Upper lobe of left lung (tissue), 6 donors: ENCODE measurements around the gene MEG3. TPM values are rescaled to one million over a fixed set of nuclear protein-coding genes. Genes with fewer than 3 reads are reported as not detected.

ENCODE experiments used
- ATAC-seq, 2 donors: fragments of 200-7000 bp; cut with Tn5 transposase; one replicate each; pipeline ENCODE4 v1.9.1; 2022; ENCODE audit warnings: mild to moderate bottlenecking in 2 of 2, moderate library complexity in 2 of 2; ENCODE audit not compliant: low FRiP score in 2 of 2
- DNase-seq, 2 donors: peaks; one replicate each; pipeline ENCODE4 v3.0.0-alpha.2; 2019 to 2020
- H3K27ac ChIP-seq, 4 donors: fragments of 200-600 bp; sonication (generic); one replicate each; pipeline ENCODE4 v1.5.1; 2016 to 2019
- H3K27me3 ChIP-seq, 4 donors: fragments of 200-600 bp; sonication (generic); one replicate each; pipeline ENCODE4 v1.5.1; 2017 to 2019
- H3K36me3 ChIP-seq, 4 donors: fragments of 200-600 bp; sonication (generic); one replicate each; pipeline ENCODE4 v1.5.1; 2016 to 2019
- H3K4me1 ChIP-seq, 4 donors: fragments of 200-600 bp; sonication (generic); one replicate each; pipeline ENCODE4 v1.5.1; 2018 to 2019
- H3K4me3 ChIP-seq, 4 donors: fragments of 200-600 bp; sonication (generic); one replicate each; pipeline ENCODE4 v1.5.1; 2017 to 2019; ENCODE audit warnings: mild to moderate bottlenecking in 2 of 4, moderate library complexity in 1 of 4
- H3K9me3 ChIP-seq, 4 donors: fragments of 200-600 bp; sonication (generic); one replicate each; pipeline ENCODE4 v1.5.1; 2018 to 2019
- CTCF ChIP-seq, 6 experiments: fragments of 450-650 bp in 4 of 6; fragments of 200-600 bp in 2 of 6; sonication (generic) in 2 of 6; IDR thresholded peaks; one replicate each; pipeline ENCODE4 v1.5.1; 2016 to 2019; ENCODE audit warnings: antibody characterized with exemption in 6 of 6
- EP300 ChIP-seq, 4 donors: sonication (generic); formaldehyde crosslinking; IDR thresholded peaks; one replicate each; pipeline ENCODE4 v1.5.1; 2017; ENCODE audit warnings: antibody characterized with exemption in 4 of 4, control low read depth in 2 of 4
- POLR2A ChIP-seq, 4 donors: fragments of 450-650 bp; IDR thresholded peaks; one replicate each; pipeline ENCODE4 v1.5.1; 2016 to 2017; ENCODE audit warnings: antibody characterized with exemption in 4 of 4, mild to moderate bottlenecking in 2 of 4
- POLR2AphosphoS5 ChIP-seq, 2 donors: sonication (generic); formaldehyde crosslinking; IDR thresholded peaks; one replicate each; pipeline ENCODE4 v1.5.1; 2017; ENCODE audit warnings: antibody characterized with exemption in 2 of 2
- WGBS, 2 donors: methylation state at CpG; one replicate each; pipeline ENCODE4 v1.1.5; 2017 to 2018; 5-methylcytosine and 5-hydroxymethylcytosine counted together
- total RNA-seq, 6 donors: library from RNA; depleted of rRNA in 4 of 6; stranded (reverse); fragments of >200 nt in 4 of 6; gene quantifications; one replicate each; pipeline versions ENCODE4 v1.1.0 to v1.2.1, GENCODE V29; 2016 to 2021
- donor health status: DM: no; HTN: no; CAD: no; lungs with moderate emphysema.
- donor health status: DM: no; HTN: yes; CAD: no; lungs with severe emphysema.

MEG3 gene
- total RNA-seq, 6 donors from 2014 or later: 3.9 to 39.8 (median 17.5) TPM

GRCh38 chr14:100903672-100904185 is 77.8 kb downstream of the MEG3 start, which contains the start of gene RTL1:
Gene RTL1, minus strand, starts transcription at chr14:100903722. Its CDS starts 18,934 bp downstream, at chr14:100884788.
- no peak for DNase-seq
- H3K4me3 ChIP-seq: no peak within 1 kb of the TSS
- ATAC-seq: no peak
- peaks cover 0 to 20% (median 4%) of the 10 kb centered on the region in 4 donors for H3K27me3 ChIP-seq
- peaks cover 10 to 22% (median 11%) of the 10 kb centered on the region in 4 donors for H3K4me1 ChIP-seq
- no peaks in the 10 kb centered on the region for H3K9me3 ChIP-seq
- TF ChIP-seq CTCF (IDR thresholded peaks at IDR 0.05) (no peak), EP300 (IDR thresholded peaks at IDR 0.05) (no peak), POLR2A (IDR thresholded peaks at IDR 0.05) (no peak), POLR2AphosphoS5 (IDR thresholded peaks at IDR 0.05) (no peak)
- WGBS, 2 donors: 74 to 76% methylated on average over 12 of the region's 12 CpGs
- no peak within 1 kb of the TSS for H3K27ac ChIP-seq
- no peaks in the 10 kb centered on the region for H3K36me3 ChIP-seq

GRCh38 chr14:100904307-100905087 is 78.6 kb downstream of the MEG3 start:
- no peaks in the 10 kb centered on the region for H3K36me3 ChIP-seq
- H3K4me3 ChIP-seq: no peak overlapping the region
- TF ChIP-seq POLR2AphosphoS5 (IDR thresholded peaks at IDR 0.05): no peak
- TF ChIP-seq EP300 (IDR thresholded peaks at IDR 0.05): no peak
- TF ChIP-seq CTCF (IDR thresholded peaks at IDR 0.05): no peak
- TF ChIP-seq POLR2A (IDR thresholded peaks at IDR 0.05): no peak
- H3K4me1 ChIP-seq: peaks cover 6 to 15% (median 11%) of the 10 kb centered on the region in 4 donors
- H3K27me3 ChIP-seq: peaks cover 0 to 20% (median 4%) of the 10 kb centered on the region in 4 donors
- 34 to 49% methylated on average over 8 to 26 of the region's 45 CpGs for WGBS, 2 donors
- ATAC-seq: no peak
- no peak overlapping the region for H3K27ac ChIP-seq
- peak in 1 of 2 donors; percentile 67 for DNase-seq
- H3K9me3 ChIP-seq: no peaks in the 10 kb centered on the region

GRCh38 chr14:100905166-100905565 is 79.2 kb downstream of the MEG3 start:
- peaks cover 0 to 9% (median 6%) of the 10 kb centered on the region in 4 donors for H3K4me1 ChIP-seq
- WGBS, 2 donors: 74% methylated on average over 12 of the region's 12 CpGs
- no peak overlapping the region for H3K27ac ChIP-seq
- H3K27me3 ChIP-seq: peaks cover 0 to 16% (median 4%) of the 10 kb centered on the region in 4 donors
- no peak for ATAC-seq
- DNase-seq: no peak
- H3K4me3 ChIP-seq: no peak overlapping the region
- no peak for TF ChIP-seq EP300 (IDR thresholded peaks at IDR 0.05)
- TF ChIP-seq POLR2AphosphoS5 (IDR thresholded peaks at IDR 0.05): no peak
- TF ChIP-seq POLR2A (IDR thresholded peaks at IDR 0.05): no peak
- no peak for TF ChIP-seq CTCF (IDR thresholded peaks at IDR 0.05)
- H3K36me3 ChIP-seq: no peaks in the 10 kb centered on the region
- no peaks in the 10 kb centered on the region for H3K9me3 ChIP-seq

GRCh38 chr14:100906420-100906819 is 80.5 kb downstream of the MEG3 start:
- DNase-seq (no peak), ATAC-seq (no peak)
- no peaks in the 10 kb centered on the region for H3K9me3 ChIP-seq
- H3K27ac ChIP-seq: no peak overlapping the region
- WGBS, 2 donors: 61 to 64% methylated on average over 6 of the region's 6 CpGs
- no peaks in the 10 kb centered on the region for H3K4me1 ChIP-seq
- TF ChIP-seq CTCF (IDR thresholded peaks at IDR 0.05) (no peak), POLR2A (IDR thresholded peaks at IDR 0.05) (no peak), POLR2AphosphoS5 (IDR thresholded peaks at IDR 0.05) (no peak), EP300 (IDR thresholded peaks at IDR 0.05) (no peak)
- no peak overlapping the region for H3K4me3 ChIP-seq
- peaks cover 0 to 8% (median 3%) of the 10 kb centered on the region in 4 donors for H3K27me3 ChIP-seq
- no peaks in the 10 kb centered on the region for H3K36me3 ChIP-seq
